SKM-1 (cell line): ENCODE measurements around the gene AAGAB.

Experiments
- DNase-seq: peaks from one replicate; lab custom pipeline; 2025; ENCODE audit not compliant: unreplicated experiment; lab: John Stamatoyannopoulos, UW

AAGAB gene

GRCh38 chr15:67152429-67152828 is 102.0 kb downstream of the AAGAB start:
- no peak for DNase-seq
